ENCODE data around the gene LRRC4C. TPM values are rescaled to one million over a fixed set of nuclear protein-coding genes. Genes with fewer than 3 reads are reported as not detected.

The LRRC4C gene
- total and polyA plus RNA-seq, 2 experiments from 2014 or later, result 0.35 to 1.1 TPM

- no peak for TF ChIP-seq EZH2phosphoT487 (IDR thresholded peaks at IDR 0.05; ENCODE audit: unreplicated experiment)
- no peak for TF ChIP-seq ETS1 (IDR thresholded peaks at IDR 0.05)
- TF ChIP-seq REST (IDR thresholded peaks at IDR 0.05; ENCODE audit: unreplicated experiment), result no peak
- TF ChIP-seq STAT1 (IDR thresholded peaks at IDR 0.05; ENCODE audit: unreplicated experiment), result no peak
- no peak for TF ChIP-seq ZNF114 (CRISPR knock-in tag; IDR thresholded peaks at IDR 0.05)
- no peak for TF ChIP-seq POLR2AphosphoS5 (IDR thresholded peaks at IDR 0.05; ENCODE audit: low read depth)
Observed at GRCh38 chr11:40289370-40289769, 1170.1 kb downstream of the LRRC4C start (continued).

DNA sequence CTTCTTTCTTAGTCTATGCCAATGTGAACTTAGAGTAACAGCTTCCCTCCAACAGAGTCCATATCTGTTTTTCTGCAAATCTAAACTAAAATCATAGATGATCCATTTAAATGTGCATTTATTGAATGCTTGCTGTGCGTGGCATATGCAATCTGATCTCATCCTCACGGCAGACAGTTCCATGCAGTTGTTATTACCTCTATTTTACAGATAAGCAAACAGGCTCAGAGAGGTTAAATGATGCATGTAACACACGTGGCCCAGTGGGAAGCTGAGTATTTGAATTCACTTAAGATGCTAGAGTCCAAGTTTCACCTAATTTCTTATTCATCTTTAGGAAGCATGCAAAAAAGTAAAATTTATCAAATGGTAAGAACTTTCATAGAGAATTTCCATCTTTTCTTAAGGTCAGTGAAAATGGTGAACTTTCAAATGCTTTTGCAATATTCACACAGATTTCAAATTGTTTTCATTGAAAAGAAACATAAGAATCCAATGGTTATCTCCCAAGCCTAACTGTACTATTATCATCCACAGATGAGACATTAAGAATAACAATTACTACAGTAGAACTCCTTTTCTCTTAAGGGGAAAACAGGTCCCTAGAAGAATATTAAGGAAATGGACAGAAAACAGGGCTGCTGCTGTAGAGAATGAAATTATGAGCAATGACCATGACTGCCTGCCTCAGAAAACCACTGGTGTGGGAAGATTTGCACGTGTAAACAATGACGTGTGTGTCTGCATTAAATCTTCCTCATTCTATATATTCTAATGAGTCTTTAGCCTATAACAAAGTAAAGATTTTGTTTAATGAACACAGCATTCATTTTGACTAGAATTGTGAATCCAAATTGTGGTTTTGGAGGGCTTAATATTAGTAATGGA is 1171.3 kb downstream of the LRRC4C start:
- Mint-ChIP-seq H3K4me3 (no peak overlapping the region), H3K9me3 (no peaks in the 10 kb centered on the region), H3K36me3 (ENCODE audit: low read depth) (no peaks in the 10 kb centered on the region), H3K27ac (no peak overlapping the region), H3K4me1 (peaks cover 40% of the 10 kb centered on the region), H3K27me3 (ENCODE audit: insufficient read depth, low read depth, poor library complexity) (peaks cover 25% of the 10 kb centered on the region)
- H3K4me2 ChIP-seq, result no peak overlapping the region
- H3K4me1 ChIP-seq (ENCODE audit: insufficient read depth), result peaks cover 44% of the 10 kb centered on the region
- peaks cover 55% of the 10 kb centered on the region for H3K27me3 ChIP-seq (ENCODE audit: insufficient read depth)
- no peak overlapping the region for H3K4me3 ChIP-seq
- DNase-seq (ENCODE audit: low spot score) (no peak), ATAC-seq (no peak)
- no peaks in the 10 kb centered on the region for H3K36me3 ChIP-seq (ENCODE audit: insufficient read depth)
- H4K20me1 ChIP-seq (replicated peaks; ENCODE audit: insufficient read depth), result peaks cover 4% of the 10 kb centered on the region; the same call in 1 of the 2 replicates
- no peak overlapping the region for H2AFZ ChIP-seq
- no peaks in the 10 kb centered on the region for H3F3A ChIP-seq (replicated peaks; ENCODE audit: low read depth)
- H3K9me2 ChIP-seq (ENCODE audit: insufficient read depth), result no peaks in the 10 kb centered on the region
- H3K79me2 ChIP-seq (replicated peaks; ENCODE audit: insufficient read depth), result no peaks in the 10 kb centered on the region
- no peak overlapping the region for H3K27ac ChIP-seq (ENCODE audit: low read depth)
- TF ChIP-seq ZNF114 (CRISPR knock-in tag; IDR thresholded peaks at IDR 0.05) (no peak), EZH2 (IDR thresholded peaks at IDR 0.05; ENCODE audit: low read depth, unreplicated experiment) (no peak), EZH2phosphoT487 (IDR thresholded peaks at IDR 0.05; ENCODE audit: unreplicated experiment) (no peak), STAT1 (IDR thresholded peaks at IDR 0.05; ENCODE audit: unreplicated experiment) (no peak), NANOG (IDR thresholded peaks at IDR 0.05; ENCODE audit: borderline replicate concordance) (no peak), REST (IDR thresholded peaks at IDR 0.05; ENCODE audit: unreplicated experiment) (no peak), POLR2AphosphoS5 (IDR thresholded peaks at IDR 0.05; ENCODE audit: low read depth) (no peak), ETS1 (IDR thresholded peaks at IDR 0.05) (no peak), JUNB (IDR thresholded peaks at IDR 0.05; ENCODE audit: unreplicated experiment) (no peak), CREB1 (CRISPR knock-in tag; IDR thresholded peaks at IDR 0.05; ENCODE audit: low read depth) (no peak)
- TF ChIP-seq, protein P1, sequence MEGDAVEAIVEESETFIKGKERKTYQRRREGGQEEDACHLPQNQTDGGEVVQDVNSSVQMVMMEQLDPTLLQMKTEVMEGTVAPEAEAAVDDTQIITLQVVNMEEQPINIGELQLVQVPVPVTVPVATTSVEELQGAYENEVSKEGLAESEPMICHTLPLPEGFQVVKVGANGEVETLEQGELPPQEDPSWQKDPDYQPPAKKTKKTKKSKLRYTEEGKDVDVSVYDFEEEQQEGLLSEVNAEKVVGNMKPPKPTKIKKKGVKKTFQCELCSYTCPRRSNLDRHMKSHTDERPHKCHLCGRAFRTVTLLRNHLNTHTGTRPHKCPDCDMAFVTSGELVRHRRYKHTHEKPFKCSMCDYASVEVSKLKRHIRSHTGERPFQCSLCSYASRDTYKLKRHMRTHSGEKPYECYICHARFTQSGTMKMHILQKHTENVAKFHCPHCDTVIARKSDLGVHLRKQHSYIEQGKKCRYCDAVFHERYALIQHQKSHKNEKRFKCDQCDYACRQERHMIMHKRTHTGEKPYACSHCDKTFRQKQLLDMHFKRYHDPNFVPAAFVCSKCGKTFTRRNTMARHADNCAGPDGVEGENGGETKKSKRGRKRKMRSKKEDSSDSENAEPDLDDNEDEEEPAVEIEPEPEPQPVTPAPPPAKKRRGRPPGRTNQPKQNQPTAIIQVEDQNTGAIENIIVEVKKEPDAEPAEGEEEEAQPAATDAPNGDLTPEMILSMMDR (conservative IDR thresholded peaks at IDR 0.05; ENCODE audit: low read depth in 2 of 2), result no peak

Measured in GM23338 (cell line).